GM23338 (cell line): ENCODE data around the gene GJC1. TPM values are rescaled to one million over a fixed set of nuclear protein-coding genes. Genes with fewer than 3 reads are reported as not detected.

Experiments used
- ATAC-seq: fragments of 200-7000 bp; cut with Tn5 transposase; 3 replicates; pipeline ENCODE4 v1.9.1; 2020
- DNase-seq: peaks from one replicate; pipeline ENCODE4 v3.0.0-alpha.2; 2015; ENCODE audit warnings: low spot score
- H2AFZ ChIP-seq: fragments of 200-600 bp; sonication (generic); 2 replicates; pipeline ENCODE4 v1.8.0; 2016; ENCODE audit warnings: antibody characterized with exemption, mild to moderate bottlenecking, moderate library complexity
- H3F3A ChIP-seq: fragments of 200-600 bp; sonication (generic); replicated peaks from 2 replicates; pipeline ENCODE4 v1.8.0; 2017; ENCODE audit warnings: antibody characterized with exemption, mixed run types, low read depth
- H3K27ac ChIP-seq: fragments of 200-600 bp; sonication (generic); 2 replicates; pipeline ENCODE4 v1.6.1; 2016; ENCODE audit warnings: low read depth
- H3K27me3 ChIP-seq: fragments of 200-600 bp; sonication (generic); 2 replicates; pipeline ENCODE4 v1.8.0; 2016; ENCODE audit warnings: mild to moderate bottlenecking, mixed run types, moderate library complexity; ENCODE audit not compliant: insufficient read depth
- H3K36me3 ChIP-seq: fragments of 200-600 bp; sonication (generic); 2 replicates; pipeline ENCODE4 v1.8.0; 2016; ENCODE audit warnings: mild to moderate bottlenecking; ENCODE audit not compliant: insufficient read depth
- H3K4me1 ChIP-seq: fragments of 200-600 bp; sonication (generic); 2 replicates; pipeline ENCODE4 v1.8.0; 2016; ENCODE audit warnings: mild to moderate bottlenecking, moderate library complexity; ENCODE audit not compliant: insufficient read depth
- H3K4me2 ChIP-seq: fragments of 200-600 bp; sonication (generic); 2 replicates; pipeline ENCODE4 v1.7.1; 2017; ENCODE audit warnings: mixed run types
- H3K4me3 ChIP-seq: fragments of 200-600 bp; sonication (generic); 2 replicates; pipeline ENCODE4 v1.6.1; 2016; ENCODE audit warnings: mixed run types
- H3K79me2 ChIP-seq: fragments of 200-600 bp; sonication (generic); replicated peaks from 2 replicates; pipeline ENCODE4 v1.8.0; 2017; ENCODE audit warnings: mild to moderate bottlenecking; ENCODE audit not compliant: insufficient read depth
- H3K9me2 ChIP-seq: fragments of 200-600 bp; sonication (generic); 2 replicates; pipeline ENCODE4 v1.8.0; 2017; ENCODE audit not compliant: insufficient read depth
- H4K20me1 ChIP-seq: fragments of 200-600 bp; sonication (generic); replicated peaks from 2 replicates; pipeline ENCODE4 v1.8.0; 2017; ENCODE audit warnings: mild to moderate bottlenecking; ENCODE audit not compliant: insufficient read depth
- H3K27ac Mint-ChIP-seq: 2 replicates; pipeline ENCODE4 v1.8.0; 2020; ENCODE audit warnings: inconsistent platforms, mild to moderate bottlenecking, moderate library complexity, mixed read lengths
- H3K27me3 Mint-ChIP-seq: 3 replicates; pipeline ENCODE4 v1.8.0; 2022; ENCODE audit warnings: low read depth, mild to moderate bottlenecking, moderate library complexity, mixed read lengths, inconsistent platforms; ENCODE audit not compliant: insufficient read depth, poor library complexity
- H3K36me3 Mint-ChIP-seq: 3 replicates; pipeline ENCODE4 v1.8.0; 2021; ENCODE audit warnings: low read depth, mild to moderate bottlenecking, inconsistent platforms, moderate library complexity, mixed read lengths
- H3K4me1 Mint-ChIP-seq: 3 replicates; pipeline ENCODE4 v1.8.0; 2020; ENCODE audit warnings: mild to moderate bottlenecking, inconsistent platforms, mixed read lengths
- H3K4me3 Mint-ChIP-seq: 3 replicates; pipeline ENCODE4 v1.8.0; 2021; ENCODE audit warnings: moderate library complexity, mild to moderate bottlenecking, inconsistent platforms, mixed read lengths
- H3K9me3 Mint-ChIP-seq: 3 replicates; pipeline ENCODE4 v1.8.0; 2020; ENCODE audit warnings: moderate library complexity, mild to moderate bottlenecking, inconsistent platforms, mixed read lengths
- CREB1 ChIP-seq: fragments of 250-450 bp; sonication (Bioruptor Pico); IDR thresholded peaks from 2 replicates; pipeline ENCODE4 v1.5.0; 2020; ENCODE audit warnings: low read depth, mild to moderate bottlenecking, moderate library complexity
- ETS1 ChIP-seq: IDR thresholded peaks from 2 replicates; pipeline ENCODE4 v1.6.1; 2016; ENCODE audit warnings: antibody characterized with exemption
- EZH2 ChIP-seq: fragments of 200-600 bp; sonication (generic); IDR thresholded peaks from one replicate; pipeline ENCODE4 v1.8.0; 2017; ENCODE audit warnings: antibody characterized with exemption, mild to moderate bottlenecking, low read depth; ENCODE audit not compliant: unreplicated experiment
- EZH2phosphoT487 ChIP-seq: fragments of 200-600 bp; sonication (generic); IDR thresholded peaks from one replicate; pipeline ENCODE4 v1.8.1; 2018; ENCODE audit warnings: antibody characterized with exemption; ENCODE audit not compliant: unreplicated experiment
- JUNB ChIP-seq: IDR thresholded peaks from one replicate; pipeline ENCODE4 v1.6.1; 2016; ENCODE audit warnings: antibody characterized with exemption; ENCODE audit not compliant: unreplicated experiment
- POLR2AphosphoS5 ChIP-seq: IDR thresholded peaks from 2 replicates; pipeline ENCODE4 v1.6.1; 2016; ENCODE audit warnings: antibody characterized with exemption, low read depth
- STAT1 ChIP-seq: IDR thresholded peaks from one replicate; pipeline ENCODE4 v1.6.1; 2016; ENCODE audit warnings: antibody characterized with exemption; ENCODE audit not compliant: unreplicated experiment
- ZNF114 ChIP-seq: fragments of 250-450 bp; sonication (Bioruptor Pico); IDR thresholded peaks from 2 replicates; pipeline ENCODE4 v1.5.0; 2020; ENCODE audit warnings: mild to moderate bottlenecking, moderate library complexity
- ZNF331 ChIP-seq: fragments of 250-450 bp; sonication (Bioruptor Pico); IDR thresholded peaks from 2 replicates; pipeline ENCODE4 v1.5.0; 2020; ENCODE audit warnings: low read depth, mild to moderate bottlenecking, moderate library complexity
- ZNF462 ChIP-seq: fragments of 250-450 bp; sonication (Bioruptor Pico); IDR thresholded peaks from 2 replicates; pipeline ENCODE4 v1.5.0; 2020; ENCODE audit warnings: mild to moderate bottlenecking, moderate library complexity
- polyA plus RNA-seq: library from polyadenylated mRNA; unstranded; fragments of >200 nt; fragmentation: Nextera tagmentation; extraction: Ambion mirVana; gene quantifications from 2 replicates; pipeline ENCODE4 v1.2.1, GENCODE V29; 2016
- total RNA-seq: library from RNA; depleted of rRNA; stranded (reverse); fragments of >200 nt; shearing (Covaris generic); gene quantifications from 2 replicates; pipeline ENCODE4 v1.2.3, GENCODE V29; 2014

GJC1 gene
- total and polyA plus RNA-seq, 2 experiments from 2014 or later = 34.7 to 99.2 TPM

GRCh38 chr17:44828919-44829522, 1.1 kb downstream of the GJC1 start:
- no peaks in the 10 kb centered on the region for H3K36me3 ChIP-seq
- Mint-ChIP-seq H3K36me3 (peaks cover 14% of the 10 kb centered on the region), H3K27ac (peak overlapping the region; percentile 95), H3K27me3 (peaks cover 12% of the 10 kb centered on the region), H3K9me3 (peaks cover 2% of the 10 kb centered on the region; the same call in 1 of the 3 replicates), H3K4me1 (peaks cover 28% of the 10 kb centered on the region), H3K4me3 (peak overlapping the region; percentile 96)
- H4K20me1 ChIP-seq = peaks cover 43% of the 10 kb centered on the region
- no peak for ATAC-seq
- H3K27ac ChIP-seq = no peak overlapping the region
- H3K4me2 ChIP-seq = peak overlapping the region; percentile 80
- H3K4me3 ChIP-seq = peak overlapping the region; percentile 75
- peaks cover 54% of the 10 kb centered on the region for H3K79me2 ChIP-seq
- DNase-seq = no peak
- H3F3A ChIP-seq = peaks cover 6% of the 10 kb centered on the region; the same call in 1 of the 2 replicates
- H3K27me3 ChIP-seq = no peaks in the 10 kb centered on the region
- no peak overlapping the region for H2AFZ ChIP-seq
- H3K9me2 ChIP-seq = no peaks in the 10 kb centered on the region
- H3K4me1 ChIP-seq = peaks cover 36% of the 10 kb centered on the region
- TF ChIP-seq JUNB (no peak), ETS1 (no peak), EZH2 (no peak), ZNF331 (CRISPR knock-in tag) (no peak)

- Histone ChIP-seq H3K4me1 (peaks cover 36% of the 10 kb centered on the region), H4K20me1 (peaks cover 52% of the 10 kb centered on the region), H3K9me2 (no peaks in the 10 kb centered on the region), H3F3A (no peaks in the 10 kb centered on the region; the same call in 1 of the 2 replicates), H3K36me3 (no peaks in the 10 kb centered on the region), H3K27ac (no peak overlapping the region), H3K4me3 (peak overlapping the region; percentile 75), H3K27me3 (no peaks in the 10 kb centered on the region), H2AFZ (no peak overlapping the region), H3K4me2 (peak overlapping the region; percentile 80), H3K79me2 (peaks cover 66% of the 10 kb centered on the region)
- Mint-ChIP-seq H3K27ac (no peak overlapping the region), H3K9me3 (peaks cover 2% of the 10 kb centered on the region; the same call in 1 of the 3 replicates), H3K36me3 (peaks cover 19% of the 10 kb centered on the region), H3K27me3 (peaks cover 12% of the 10 kb centered on the region), H3K4me1 (peaks cover 23% of the 10 kb centered on the region), H3K4me3 (peak overlapping the region; percentile 96)
- ATAC-seq = no peak
- DNase-seq = no peak
- TF ChIP-seq EZH2 (no peak), POLR2AphosphoS5 (no peak), ETS1 (no peak), EZH2phosphoT487 (no peak), JUNB (no peak), ZNF331 (CRISPR knock-in tag) (no peak), STAT1 (no peak), ZNF114 (CRISPR knock-in tag) (no peak), CREB1 (no peak), ZNF462 (CRISPR knock-in tag) (no peak)
Observed at GRCh38 chr17:44827863-44828262, 2.2 kb downstream of the GJC1 start.
